Keratinocyte (primary cell): Measurements from ENCODE around the gene LIPF. TPM values are rescaled to one million over a fixed set of nuclear protein-coding genes. Genes with fewer than 3 reads are reported as not detected.

ENCODE experiments used
- DNase-seq: peaks from one replicate; pipeline ENCODE4 v3.0.0-alpha.2; 2011; ENCODE audit warnings: low read depth, missing footprints, low spot score
- FAIRE-seq: peaks from 2 replicates; lab custom pipeline; 2011; peaks lifted over from hg19 to GRCh38; lab: Jason Lieb, UNC
- H2AFZ ChIP-seq: 2 replicates; pipeline ENCODE4 v1.6.0; 2012; ENCODE audit warnings: low read length, control low read depth, inconsistent platforms; ENCODE audit not compliant: control insufficient read depth
- H3K27ac ChIP-seq: 2 replicates; pipeline ENCODE4 v1.5.1; 2011; ENCODE audit warnings: low read length; ENCODE audit not compliant: control insufficient read depth, insufficient read depth
- H3K27me3 ChIP-seq: 3 replicates; pipeline ENCODE4 v1.6.0; 2011; ENCODE audit warnings: low read length; ENCODE audit not compliant: control insufficient read depth, insufficient read depth; ENCODE audit errors: extremely low read depth
- H3K36me3 ChIP-seq, 2 experiments: 2 replicates in 1 of 2; 3 replicates in 1 of 2; pipeline ENCODE4 v1.5.1; 2011; ENCODE audit warnings: low read length in 2 of 2, mild to moderate bottlenecking in 1 of 2; ENCODE audit not compliant: control insufficient read depth in 2 of 2, insufficient read depth in 2 of 2; ENCODE audit errors: extremely low read depth in 1 of 2
- H3K4me1 ChIP-seq: 3 replicates; pipeline ENCODE4 v1.5.1; 2011; ENCODE audit warnings: low read length; ENCODE audit not compliant: control insufficient read depth, insufficient read depth; ENCODE audit errors: extremely low read depth
- H3K4me2 ChIP-seq: 3 replicates; pipeline ENCODE4 v1.6.0; 2011; ENCODE audit warnings: low read depth, low read length; ENCODE audit not compliant: control insufficient read depth, insufficient read depth; ENCODE audit errors: extremely low read depth
- H3K4me3 ChIP-seq, 3 experiments: fragments of 200-600 bp in 1 of 3; sonication (generic) in 1 of 3; 2 replicates in 2 of 3; 3 replicates in 1 of 3; pipeline ENCODE4 v1.5.1; 2011 to 2016; ENCODE audit warnings: low read length in 3 of 3, mild to moderate bottlenecking in 3 of 3, control low read depth in 2 of 3, inconsistent platforms in 1 of 3, low read depth in 1 of 3, mixed read lengths in 1 of 3, mixed run types in 1 of 3, moderate library complexity in 1 of 3; ENCODE audit not compliant: control insufficient read depth in 2 of 3, insufficient read depth in 2 of 3; ENCODE audit errors: extremely low read depth in 1 of 3
- H3K79me2 ChIP-seq: 2 replicates; pipeline ENCODE4 v1.6.0; 2012; ENCODE audit warnings: low read length; ENCODE audit not compliant: control insufficient read depth, insufficient read depth
- H3K9ac ChIP-seq: 3 replicates; pipeline ENCODE4 v1.6.0; 2011; ENCODE audit warnings: low read length; ENCODE audit not compliant: control insufficient read depth, insufficient read depth; ENCODE audit errors: extremely low read depth
- H3K9me1 ChIP-seq: 3 replicates; pipeline ENCODE4 v1.6.0; 2011; ENCODE audit warnings: low read length; ENCODE audit not compliant: control insufficient read depth, insufficient read depth; ENCODE audit errors: extremely low read depth
- H3K9me3 ChIP-seq: 2 replicates; pipeline ENCODE4 v1.5.1; 2012; ENCODE audit warnings: low read depth, low read length; ENCODE audit not compliant: control insufficient read depth
- H4K20me1 ChIP-seq: 3 replicates; pipeline ENCODE4 v1.6.0; 2011; ENCODE audit warnings: low read length; ENCODE audit not compliant: control insufficient read depth, insufficient read depth; ENCODE audit errors: extremely low read depth
- EZH2 ChIP-seq: IDR thresholded peaks from one replicate; pipeline ENCODE4 v1.6.1; 2012; ENCODE audit warnings: inconsistent platforms, mild to moderate bottlenecking, low read length, moderate library complexity
- dilution Hi-C: fragments of 300-500 bp; cut with MboI; formaldehyde crosslinking; loops from one replicate; pipeline ENCODE4 v1.7.0; 2020; ENCODE audit warnings: low sequenced_read_pairs; ENCODE audit not compliant: extremely low pct_ligation_motif_present
- polyA plus RNA-seq, 5 experiments: library from polyadenylated mRNA; depleted of rRNA in 3 of 5; stranded (reverse) in 3 of 5; stranded (forward) in 1 of 5; unstranded in 1 of 5; fragments of >200 nt; gene quantifications; 1 replicate in 1 of 5; 2 replicates in 3 of 5; 3 replicates in 1 of 5; pipeline versions ENCODE4 v1.2.1 to v1.2.3, GENCODE V29; 2011 to 2012; ENCODE audit warnings: missing spikeins in 2 of 5, low read depth in 1 of 5, low replicate concordance in 1 of 5
- TF ChIP-seq, protein P1 (sequence below), 3 experiments: IDR thresholded peaks in 1 of 3; conservative IDR thresholded peaks in 1 of 3; optimal IDR thresholded peaks in 1 of 3; 2 replicates in 2 of 3; 3 replicates in 1 of 3; pipeline versions ENCODE3 to v1.5.1; 2011; ENCODE audit warnings: low read length in 3 of 3, mild to moderate bottlenecking in 3 of 3, moderate library complexity in 2 of 3, control low read depth in 1 of 3, inconsistent platforms in 1 of 3; ENCODE audit not compliant: insufficient read depth in 2 of 3; ENCODE audit errors: extremely low read depth in 1 of 3

The LIPF gene
- polyA plus RNA-seq, 1 donor (not counting 4 experiments of a cell fraction or from before 2014, with no cell fraction given): not detected

DNA sequence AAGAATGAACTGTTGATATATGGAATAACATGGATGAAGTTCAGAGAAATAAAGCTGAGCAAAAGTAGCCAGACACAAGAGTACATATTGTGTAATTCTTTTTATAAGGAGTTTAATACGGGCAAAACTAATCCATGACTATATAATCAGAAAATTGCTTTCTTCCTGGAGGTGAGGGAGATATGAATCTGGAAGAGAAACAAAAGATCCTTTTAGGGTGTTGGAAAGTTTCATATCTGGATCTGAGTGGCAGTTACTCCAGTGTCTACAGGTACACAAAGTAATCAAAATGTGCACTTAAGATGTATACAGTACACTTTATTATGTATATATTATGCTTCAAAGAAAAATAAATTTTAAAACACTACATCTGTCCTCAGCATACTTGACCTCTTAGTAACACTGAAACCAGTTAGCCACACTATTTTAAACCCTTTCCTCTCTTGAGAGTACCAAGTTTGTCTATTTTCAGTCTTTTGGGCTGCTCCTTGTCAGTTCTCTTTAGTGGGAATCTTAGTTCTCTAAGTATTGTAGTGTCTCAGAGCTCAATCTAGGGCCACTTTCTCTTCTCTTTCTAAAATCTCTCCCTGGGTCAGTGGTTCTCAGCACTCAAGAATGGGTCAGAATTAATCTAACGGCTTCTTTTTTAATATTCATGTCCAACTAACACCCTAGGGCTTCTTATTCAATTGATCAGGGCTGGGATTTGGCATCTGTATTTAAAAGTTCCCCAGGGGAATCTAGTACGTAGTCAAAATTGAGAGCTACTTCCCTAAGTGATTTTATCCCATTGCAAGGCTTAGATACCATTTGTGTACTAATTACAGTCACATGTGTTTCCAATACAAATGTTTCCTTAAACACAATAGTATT is 4.3 kb upstream of the LIPF start:
- H3K4me3 ChIP-seq: no peak overlapping the region
- DNase-seq (no peak), FAIRE-seq (no peak)
- no peak overlapping the region for H3K9ac ChIP-seq
- H3K36me3 ChIP-seq: no peaks in the 10 kb centered on the region
- H3K27ac ChIP-seq: no peak overlapping the region
- no peak overlapping the region for H3K4me2 ChIP-seq
- H3K4me1 ChIP-seq: peaks cover 9% of the 10 kb centered on the region
- dilution Hi-C loops: no loop called here
- no peaks in the 10 kb centered on the region for H3K79me2 ChIP-seq
- no peaks in the 10 kb centered on the region for H3K9me1 ChIP-seq
- TF ChIP-seq EZH2: no peak
- TF ChIP-seq, protein P1, sequence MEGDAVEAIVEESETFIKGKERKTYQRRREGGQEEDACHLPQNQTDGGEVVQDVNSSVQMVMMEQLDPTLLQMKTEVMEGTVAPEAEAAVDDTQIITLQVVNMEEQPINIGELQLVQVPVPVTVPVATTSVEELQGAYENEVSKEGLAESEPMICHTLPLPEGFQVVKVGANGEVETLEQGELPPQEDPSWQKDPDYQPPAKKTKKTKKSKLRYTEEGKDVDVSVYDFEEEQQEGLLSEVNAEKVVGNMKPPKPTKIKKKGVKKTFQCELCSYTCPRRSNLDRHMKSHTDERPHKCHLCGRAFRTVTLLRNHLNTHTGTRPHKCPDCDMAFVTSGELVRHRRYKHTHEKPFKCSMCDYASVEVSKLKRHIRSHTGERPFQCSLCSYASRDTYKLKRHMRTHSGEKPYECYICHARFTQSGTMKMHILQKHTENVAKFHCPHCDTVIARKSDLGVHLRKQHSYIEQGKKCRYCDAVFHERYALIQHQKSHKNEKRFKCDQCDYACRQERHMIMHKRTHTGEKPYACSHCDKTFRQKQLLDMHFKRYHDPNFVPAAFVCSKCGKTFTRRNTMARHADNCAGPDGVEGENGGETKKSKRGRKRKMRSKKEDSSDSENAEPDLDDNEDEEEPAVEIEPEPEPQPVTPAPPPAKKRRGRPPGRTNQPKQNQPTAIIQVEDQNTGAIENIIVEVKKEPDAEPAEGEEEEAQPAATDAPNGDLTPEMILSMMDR (optimal IDR thresholded peaks at IDR 0.05 in 1 of 3, IDR thresholded peaks at IDR 0.05 in 1 of 3, conservative IDR thresholded peaks at IDR 0.05 in 1 of 3; ENCODE audit: extremely low read depth in 1 of 3, insufficient read depth in 2 of 3, low read length in 3 of 3): no peak
- no peaks in the 10 kb centered on the region for H3K9me3 ChIP-seq
- H4K20me1 ChIP-seq: no peaks in the 10 kb centered on the region
- no peak overlapping the region for H2AFZ ChIP-seq
- no peaks in the 10 kb centered on the region for H3K27me3 ChIP-seq

DNA sequence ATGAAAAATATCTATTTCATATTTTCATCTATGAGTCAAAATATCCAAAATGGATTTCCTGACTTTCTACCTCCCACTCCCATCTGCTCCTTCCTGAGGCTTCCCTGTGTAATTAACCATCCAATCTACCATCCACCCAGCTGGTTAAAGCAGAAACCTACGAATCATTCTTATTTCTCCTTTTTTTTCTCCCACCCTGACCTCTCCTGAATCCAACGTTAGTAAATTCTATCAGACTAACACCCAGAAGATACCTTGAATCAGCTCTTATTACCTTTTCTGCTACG is 3.7 kb upstream of the LIPF start:
- DNase-seq (no peak), FAIRE-seq (no peak)
- H3K27ac ChIP-seq: no peak overlapping the region
- peaks cover 9% of the 10 kb centered on the region for H3K4me1 ChIP-seq
- no peaks in the 10 kb centered on the region for H4K20me1 ChIP-seq
- no peak overlapping the region for H3K9ac ChIP-seq
- no peaks in the 10 kb centered on the region for H3K27me3 ChIP-seq
- no peaks in the 10 kb centered on the region for H3K9me3 ChIP-seq
- H3K36me3 ChIP-seq: no peaks in the 10 kb centered on the region
- no peak overlapping the region for H2AFZ ChIP-seq
- H3K79me2 ChIP-seq: no peaks in the 10 kb centered on the region
- H3K4me3 ChIP-seq: no peak overlapping the region
- no peak for TF ChIP-seq EZH2
- TF ChIP-seq, protein P1 (optimal IDR thresholded peaks at IDR 0.05 in 1 of 3, IDR thresholded peaks at IDR 0.05 in 1 of 3, conservative IDR thresholded peaks at IDR 0.05 in 1 of 3; ENCODE audit: extremely low read depth in 1 of 3, insufficient read depth in 2 of 3, low read length in 3 of 3): no peak
- H3K4me2 ChIP-seq: no peak overlapping the region
- dilution Hi-C loops: no loop called here
- no peaks in the 10 kb centered on the region for H3K9me1 ChIP-seq
